Stimulated activated CD4-positive, alpha-beta T cell treated with anti-CD3 and anti-CD28 coated beads, Interleukin-4, amount 100 ng/mL, for 4 hours (primary cell): ENCODE data around the gene UBE2G2.

Source experiments
- DNase-seq, 2 experiments: peaks; one replicate each; pipeline ENCODE4 v3.0.0-alpha.2; 2020

UBE2G2 gene, protein sequence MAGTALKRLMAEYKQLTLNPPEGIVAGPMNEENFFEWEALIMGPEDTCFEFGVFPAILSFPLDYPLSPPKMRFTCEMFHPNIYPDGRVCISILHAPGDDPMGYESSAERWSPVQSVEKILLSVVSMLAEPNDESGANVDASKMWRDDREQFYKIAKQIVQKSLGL

DNA sequence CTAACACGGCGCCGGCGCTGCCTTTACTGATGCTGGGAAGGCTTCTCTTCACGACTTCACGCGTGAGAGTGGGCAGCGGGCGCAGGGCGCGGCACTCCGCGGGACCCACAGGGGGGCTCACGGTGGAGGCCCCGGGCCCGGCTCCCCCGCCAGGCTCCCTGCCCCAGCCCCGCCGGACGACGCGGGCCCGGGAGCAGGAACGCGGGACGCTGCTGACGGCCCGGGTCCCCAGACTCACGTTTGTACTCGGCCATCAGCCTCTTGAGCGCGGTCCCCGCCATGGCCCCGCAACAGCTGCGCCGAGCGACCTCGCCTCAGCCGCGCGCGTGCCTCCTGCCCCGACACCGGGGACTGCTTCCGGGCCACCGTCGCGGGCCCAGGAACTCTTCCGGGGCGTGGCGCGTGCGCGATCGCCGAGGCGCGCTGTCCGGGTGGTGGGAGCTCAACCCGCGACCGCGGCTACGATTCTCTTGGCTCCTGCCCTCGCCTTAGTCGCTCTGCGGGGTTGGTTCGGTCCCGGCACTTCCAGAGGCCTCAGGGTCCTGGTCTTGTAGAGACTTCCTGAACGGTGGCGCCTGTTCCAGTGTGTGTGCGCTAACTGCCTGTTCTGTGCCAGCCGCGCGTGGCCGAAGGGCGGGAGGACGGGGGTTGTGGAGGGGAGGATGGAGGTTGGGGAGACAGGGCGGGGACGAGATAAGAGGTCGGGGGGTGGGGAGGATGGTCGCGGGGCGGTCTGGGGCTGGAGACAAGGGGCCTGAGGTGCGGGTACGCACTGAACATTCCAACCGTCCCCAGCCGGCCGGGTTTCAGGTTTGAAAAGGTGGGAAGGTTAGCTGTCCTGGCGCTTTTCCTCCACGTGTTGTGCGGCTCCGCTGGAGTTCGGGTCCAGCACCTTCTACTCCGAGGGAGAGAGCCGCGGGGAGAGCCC, at the start of gene UBE2G2:
Gene UBE2G2, minus strand, starts transcription at position 353 of the 928 bp plus-strand sequence. Its CDS starts 72 bp downstream, at position 281.
- DNase-seq: peak; percentile 83 to 89

DNA sequence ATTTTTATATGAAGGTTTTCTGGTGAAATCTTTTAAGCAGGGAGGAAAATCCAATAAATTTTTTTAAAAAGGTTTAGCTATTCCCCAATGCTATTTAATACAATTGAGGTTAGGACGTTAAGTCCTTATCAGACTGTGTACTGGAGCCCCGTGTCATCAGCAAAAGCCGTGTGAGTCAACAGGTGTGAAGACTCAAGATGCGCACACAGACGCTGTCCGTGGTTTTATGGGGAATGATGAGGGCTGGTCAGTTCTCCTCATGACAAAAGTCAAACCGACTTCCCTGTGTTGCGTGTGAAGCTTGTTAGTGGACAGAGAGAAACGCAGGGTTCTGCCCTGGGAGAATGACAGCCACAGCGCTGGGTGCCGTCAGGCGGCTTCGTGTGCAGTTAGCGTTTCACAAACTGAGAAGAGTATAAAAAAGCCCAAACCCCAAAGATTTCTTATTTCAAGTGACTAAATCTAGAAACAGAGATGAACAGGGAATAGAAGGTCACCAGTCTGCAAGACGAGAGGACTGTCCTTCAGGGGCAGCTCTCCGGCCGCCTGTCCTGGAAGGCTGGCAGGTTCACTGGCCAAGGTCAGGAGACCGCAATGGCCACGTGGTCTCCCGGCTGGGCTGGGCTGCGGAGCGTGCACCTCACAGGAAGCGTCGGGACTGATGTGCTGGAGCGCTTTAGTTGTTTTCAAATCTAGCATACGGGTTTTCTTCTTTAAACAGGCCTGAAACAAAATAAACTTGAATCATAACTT, 49.5 kb upstream of the UBE2G2 start:
- DNase-seq: no peak

DNA sequence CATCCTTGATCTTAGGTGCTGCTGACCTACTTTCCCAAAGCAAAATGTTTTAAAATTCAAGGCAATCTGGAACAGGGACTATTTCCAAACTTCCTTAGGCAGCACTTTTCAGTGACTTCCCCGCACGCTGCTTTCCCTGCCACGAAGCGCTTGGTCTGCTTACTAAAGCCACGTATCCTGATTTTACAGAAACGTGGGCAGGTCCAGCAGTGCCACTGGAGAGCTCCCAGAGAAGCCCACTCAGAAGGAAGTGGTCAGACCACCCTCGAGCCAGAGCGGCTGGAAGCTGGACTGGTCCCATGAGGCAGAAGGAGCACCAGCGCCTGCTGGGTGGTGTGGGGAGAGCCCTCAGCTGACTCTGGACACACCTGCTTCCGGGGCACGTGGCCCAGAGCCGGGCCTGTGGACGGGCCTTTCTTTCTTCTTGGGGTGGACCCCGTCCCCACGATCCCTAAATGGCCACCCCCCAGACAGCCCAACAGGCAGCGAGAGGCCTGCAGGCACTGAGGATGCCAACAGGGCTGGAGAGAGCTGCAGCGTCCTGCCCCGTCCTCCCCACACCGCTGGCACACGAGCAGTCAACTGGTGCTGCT, 48.7 kb upstream of the UBE2G2 start:
- no peak for DNase-seq

DNA sequence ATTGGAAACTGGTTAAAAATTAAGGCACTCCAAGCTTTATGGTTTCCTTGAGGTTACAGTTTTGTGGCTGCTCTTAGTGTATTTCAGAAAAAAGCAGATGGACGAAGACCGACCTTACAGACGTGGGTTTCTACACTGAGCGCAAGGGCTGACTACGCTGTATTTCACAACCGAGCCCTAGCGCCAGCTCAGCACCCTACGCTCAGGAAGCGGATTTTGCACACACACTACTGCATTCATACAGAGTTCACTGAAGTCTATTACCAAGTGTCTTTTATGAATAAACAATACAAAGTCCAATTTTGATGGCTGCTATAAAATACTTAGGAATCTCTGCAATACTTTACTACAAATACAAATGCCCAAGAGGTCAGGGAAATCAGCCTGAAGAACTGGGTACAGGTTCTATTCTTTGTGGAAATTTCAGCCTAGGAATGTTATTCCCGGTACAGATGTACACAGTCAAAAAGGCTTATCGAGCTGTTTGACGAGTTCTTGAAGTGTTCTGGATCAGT, 48.1 kb upstream of the UBE2G2 start:
- DNase-seq: no peak

DNA sequence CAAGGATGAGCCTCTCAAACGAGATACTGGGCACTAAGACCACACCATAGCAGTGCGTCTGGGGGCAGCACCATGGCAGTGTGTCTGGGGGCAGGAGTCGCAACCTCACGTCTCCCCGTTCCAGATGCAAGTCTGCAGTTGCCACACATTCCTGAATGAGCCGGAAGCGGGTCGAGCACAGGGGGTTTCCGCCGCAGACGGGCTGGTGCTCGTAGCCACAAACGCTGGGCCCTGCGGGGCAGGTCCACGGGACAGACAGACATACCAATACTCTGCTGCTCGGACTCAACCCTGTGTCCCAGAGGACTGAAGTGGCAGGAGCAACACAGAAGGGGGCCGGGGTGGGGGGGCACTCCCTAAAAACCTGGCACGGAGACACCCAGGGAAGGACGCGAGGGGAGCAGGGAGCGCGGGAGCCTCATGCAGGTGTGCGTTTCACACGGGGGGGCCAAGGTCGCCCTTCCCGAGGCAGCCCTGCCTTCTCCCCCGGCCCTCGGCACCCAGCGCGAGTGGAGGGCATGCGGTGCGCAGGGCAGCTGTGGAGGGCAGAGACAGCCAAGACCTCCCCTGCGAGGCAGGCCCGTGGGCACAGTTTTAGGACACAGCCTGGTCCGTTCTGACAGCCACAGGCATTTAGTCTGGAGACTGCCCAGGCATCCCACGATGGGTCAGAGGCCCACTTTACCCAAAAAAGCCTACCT, 47.4 kb upstream of the UBE2G2 start:
- DNase-seq: no peak

DNA sequence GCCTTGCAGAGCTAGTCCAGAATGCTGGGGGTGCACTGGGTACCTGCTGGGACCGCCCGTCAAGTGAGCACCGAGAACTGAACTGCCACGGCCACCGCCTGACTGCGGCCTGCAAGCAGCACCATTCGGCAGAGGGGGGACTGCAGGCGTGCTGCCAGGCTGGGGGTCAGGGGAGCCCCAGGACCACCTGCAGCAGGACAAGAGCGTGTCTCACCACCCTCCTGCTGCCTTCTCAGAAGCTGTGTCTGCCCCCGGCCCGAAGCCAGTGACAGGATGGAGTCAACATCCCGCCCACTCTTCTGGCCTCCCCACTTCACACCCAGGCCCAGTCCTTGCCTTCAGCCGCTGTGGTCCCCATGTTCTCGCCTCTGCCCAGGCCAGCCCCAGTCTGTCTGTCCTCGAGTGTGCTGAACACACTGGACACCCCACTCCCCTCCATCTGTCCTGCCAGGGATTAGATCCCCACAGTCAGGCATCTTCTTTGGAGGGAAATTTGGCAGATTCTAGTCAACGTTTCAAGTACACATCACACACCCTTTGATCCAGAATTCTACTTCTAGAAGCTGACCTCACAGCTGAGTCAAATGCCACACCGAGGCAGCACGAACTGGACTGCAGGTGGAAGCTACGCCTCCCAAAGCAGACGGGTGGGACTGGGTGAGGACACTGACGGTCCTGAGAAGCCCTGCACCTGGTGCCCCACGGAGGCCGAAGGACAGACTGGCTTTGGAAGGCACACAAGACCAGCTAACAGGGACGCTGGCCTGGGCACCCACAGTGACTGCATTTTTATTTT, 45.8 kb upstream of the UBE2G2 start:
- no peak for DNase-seq

DNA sequence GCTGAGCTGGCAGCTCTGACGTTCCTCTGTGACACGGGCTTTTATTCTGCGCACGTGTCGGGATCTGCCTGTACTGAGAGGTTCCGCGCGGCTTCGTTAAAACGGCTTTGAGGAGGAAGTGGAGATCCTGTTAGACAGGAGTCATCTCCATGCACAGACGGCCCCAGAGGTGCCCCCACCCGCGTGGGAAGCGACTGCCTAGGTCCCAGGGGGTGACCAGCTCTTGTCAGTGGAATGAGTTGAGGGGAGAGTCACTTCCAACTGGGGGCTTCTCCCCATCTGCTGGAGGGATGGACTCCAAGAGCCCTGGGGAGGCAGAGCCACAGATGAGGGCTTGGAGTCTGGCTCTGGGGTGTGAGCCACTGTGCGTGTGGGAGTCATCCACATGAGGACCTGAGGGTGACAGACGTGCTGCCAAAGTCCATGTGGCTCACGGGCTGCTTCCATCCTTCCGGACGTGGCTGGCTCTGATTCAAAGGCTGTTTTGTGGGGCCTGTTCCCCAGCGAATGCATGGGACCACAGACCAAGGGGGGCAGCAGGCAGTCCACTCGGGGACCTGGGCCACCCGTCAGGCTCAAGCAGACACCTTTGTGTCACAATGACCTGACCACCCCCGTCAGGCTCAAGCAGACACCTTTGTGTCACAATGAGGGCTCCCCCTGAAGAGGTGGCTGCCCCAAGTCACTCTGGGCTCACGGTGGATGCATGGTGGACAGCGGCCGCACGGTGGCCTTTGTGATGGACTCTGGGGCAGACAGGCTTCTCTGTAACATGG, 45.1 kb upstream of the UBE2G2 start:
- DNase-seq: peak; percentile 33 to 51

DNA sequence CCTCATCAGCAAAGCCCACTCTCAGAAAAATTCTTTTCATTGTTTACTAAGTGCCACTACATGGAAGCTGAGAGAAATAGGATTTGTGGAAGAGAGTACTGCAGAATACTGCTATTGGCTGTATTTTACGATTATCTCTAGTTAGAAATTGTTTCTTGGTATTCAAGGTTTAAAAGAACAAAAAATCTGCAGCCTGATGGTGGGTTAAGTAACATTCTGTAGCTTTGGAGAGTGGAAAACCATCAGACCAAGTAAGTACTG, 44.5 kb upstream of the UBE2G2 start:
- DNase-seq: no peak

DNA sequence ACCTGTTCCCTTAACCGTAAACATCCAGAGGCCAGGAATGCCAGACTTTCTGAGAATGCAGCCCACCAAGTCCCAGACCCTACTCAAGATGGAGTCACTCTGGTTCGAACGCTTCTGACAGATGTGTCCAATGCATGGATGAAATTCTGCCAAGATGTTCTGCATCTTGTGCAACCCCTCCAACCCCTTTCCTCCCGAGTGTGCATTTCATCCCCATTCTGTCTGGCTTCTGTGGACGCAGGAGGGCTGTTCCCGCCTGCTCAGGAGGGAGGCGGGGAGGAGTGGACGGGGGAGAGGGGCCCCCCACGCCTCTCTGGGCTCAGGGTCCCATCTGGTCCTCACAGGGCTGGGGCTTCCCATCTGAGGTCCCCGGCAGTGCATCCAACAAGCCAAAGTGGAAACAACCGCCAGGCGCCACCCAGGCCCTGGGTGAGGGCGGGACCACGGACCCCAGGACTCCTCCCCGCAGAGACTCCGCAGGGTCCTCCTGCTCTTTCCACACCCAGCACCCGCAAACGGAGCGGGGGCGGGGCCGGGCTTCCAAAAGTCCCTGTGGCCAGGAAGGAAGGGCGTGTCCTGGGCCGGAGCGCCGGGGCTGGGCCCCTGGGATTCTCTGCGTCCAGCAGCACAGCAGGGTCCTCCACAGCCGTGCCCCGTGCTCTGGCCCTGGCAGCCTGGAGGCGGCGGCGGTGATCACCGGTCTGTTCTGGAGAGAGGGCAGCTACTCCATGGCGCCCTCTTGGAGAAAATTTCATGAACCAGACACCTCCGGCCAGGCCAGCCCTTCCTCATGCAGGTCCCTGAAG, 44.0 kb upstream of the UBE2G2 start:
- peak; percentile 27 to 50 for DNase-seq

DNA sequence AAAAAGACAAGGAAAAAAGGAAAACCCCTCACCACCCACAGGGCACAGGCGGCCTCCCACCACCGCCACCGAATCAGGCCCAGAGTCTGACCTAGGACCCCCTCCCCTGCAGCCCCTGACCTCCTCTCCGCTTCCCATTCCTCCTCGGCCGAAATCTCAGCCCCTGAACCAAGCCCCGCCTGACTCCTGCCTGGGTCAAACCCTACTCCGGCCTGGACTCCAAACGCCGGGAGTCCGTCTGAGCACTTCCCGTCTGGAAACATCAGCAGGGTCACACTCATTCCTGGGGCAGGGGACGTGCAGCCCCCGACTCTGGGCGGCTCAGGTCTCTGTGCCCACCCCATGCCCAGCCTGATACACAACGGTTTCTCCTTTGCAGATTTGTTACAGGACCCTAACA, 42.6 kb upstream of the UBE2G2 start:
- no peak for DNase-seq

DNA sequence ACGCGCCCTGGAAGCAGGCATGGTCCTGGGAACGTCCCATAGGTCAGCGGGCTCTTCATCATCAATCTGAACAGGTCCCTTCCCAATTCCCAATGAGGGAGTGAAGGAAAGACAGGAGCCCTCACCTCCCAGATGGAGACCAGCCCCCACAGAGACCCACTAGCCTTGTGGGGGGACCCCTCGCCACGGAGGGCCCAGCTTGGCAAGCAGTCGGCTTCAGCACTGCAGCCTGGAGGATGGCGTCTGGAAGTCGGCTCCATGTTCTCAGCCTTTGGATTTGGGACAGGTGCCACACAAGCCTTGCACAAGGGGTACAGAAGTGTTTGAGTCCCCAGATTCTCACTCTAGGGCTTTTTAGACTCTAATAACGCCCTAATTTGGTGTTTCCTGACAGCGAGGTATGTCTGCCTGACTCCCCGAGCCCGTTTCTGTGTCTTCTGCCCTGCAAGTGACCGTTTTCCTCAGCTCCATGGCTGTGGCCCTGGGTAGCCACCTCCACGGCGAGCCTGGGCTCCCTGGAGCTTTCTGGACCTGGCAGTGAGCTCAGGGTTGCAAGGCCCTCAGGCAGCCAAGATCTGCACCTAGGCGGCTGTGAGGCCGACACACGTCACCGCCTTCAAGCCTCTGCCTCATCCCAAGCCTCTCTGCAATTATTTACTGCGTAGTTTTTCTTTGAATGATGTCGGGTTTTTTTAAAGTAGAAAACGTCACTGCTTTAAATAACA, 41.3 kb upstream of the UBE2G2 start:
- no peak for DNase-seq

DNA sequence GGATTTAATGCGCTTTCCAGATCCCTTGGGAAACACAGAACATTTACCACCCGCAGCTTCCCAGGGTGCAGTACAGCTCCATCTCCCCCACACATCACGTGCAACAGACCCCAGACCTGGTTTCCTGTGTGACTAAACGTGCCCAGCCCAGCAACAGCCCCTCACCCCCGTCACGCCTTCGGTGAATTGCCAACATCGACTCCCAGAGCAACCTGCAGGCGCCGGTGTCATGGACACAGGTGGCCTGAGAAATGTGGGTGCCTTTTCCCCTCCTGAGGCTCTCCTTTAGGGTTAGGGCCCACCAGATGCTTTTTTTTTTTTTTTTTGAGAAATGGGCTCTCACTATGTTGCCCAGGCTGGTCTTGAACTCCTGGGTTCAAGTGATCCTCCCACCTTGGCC, 40.5 kb upstream of the UBE2G2 start:
- DNase-seq: no peak

DNA sequence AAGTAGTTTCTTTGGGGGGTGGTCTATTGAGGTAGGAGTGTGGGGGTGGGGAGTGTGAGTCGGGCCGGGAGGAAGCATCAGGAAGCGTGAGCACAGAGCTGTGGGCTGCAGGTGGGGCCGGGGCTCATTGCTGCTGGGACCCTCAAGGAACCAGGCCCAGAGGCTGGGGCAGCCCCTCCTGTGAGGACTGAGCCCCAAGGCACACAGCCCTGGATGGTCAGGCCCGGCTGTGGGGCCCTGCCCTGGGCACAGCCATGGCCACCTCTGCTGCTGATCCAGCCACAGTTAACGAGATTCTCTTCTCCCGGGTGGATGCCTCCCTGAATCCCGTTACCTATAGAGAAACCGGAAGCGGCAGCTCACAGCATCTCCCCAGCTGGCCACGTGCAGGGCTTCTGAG, 39.2 kb upstream of the UBE2G2 start:
- no peak for DNase-seq

DNA sequence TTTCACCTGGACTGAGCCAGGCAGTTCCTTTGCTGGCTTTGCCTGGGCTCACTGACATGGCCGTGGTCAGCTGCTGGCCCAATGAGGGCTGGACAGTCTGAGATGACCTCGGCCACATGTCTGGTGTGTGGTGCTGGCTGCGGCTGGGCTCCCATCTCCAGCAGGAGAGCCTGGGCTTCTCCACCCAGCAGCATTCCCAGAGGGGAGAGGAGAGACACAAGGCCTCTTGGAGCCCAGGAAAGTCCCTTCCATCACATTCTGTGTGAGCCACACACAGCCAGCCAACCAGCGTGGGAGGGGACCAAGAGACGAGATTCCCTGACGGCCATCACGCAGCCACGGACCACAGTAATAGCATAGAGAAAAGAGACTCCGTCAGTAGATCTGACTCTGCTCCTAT, 37.3 kb upstream of the UBE2G2 start:
- DNase-seq: no peak

DNA sequence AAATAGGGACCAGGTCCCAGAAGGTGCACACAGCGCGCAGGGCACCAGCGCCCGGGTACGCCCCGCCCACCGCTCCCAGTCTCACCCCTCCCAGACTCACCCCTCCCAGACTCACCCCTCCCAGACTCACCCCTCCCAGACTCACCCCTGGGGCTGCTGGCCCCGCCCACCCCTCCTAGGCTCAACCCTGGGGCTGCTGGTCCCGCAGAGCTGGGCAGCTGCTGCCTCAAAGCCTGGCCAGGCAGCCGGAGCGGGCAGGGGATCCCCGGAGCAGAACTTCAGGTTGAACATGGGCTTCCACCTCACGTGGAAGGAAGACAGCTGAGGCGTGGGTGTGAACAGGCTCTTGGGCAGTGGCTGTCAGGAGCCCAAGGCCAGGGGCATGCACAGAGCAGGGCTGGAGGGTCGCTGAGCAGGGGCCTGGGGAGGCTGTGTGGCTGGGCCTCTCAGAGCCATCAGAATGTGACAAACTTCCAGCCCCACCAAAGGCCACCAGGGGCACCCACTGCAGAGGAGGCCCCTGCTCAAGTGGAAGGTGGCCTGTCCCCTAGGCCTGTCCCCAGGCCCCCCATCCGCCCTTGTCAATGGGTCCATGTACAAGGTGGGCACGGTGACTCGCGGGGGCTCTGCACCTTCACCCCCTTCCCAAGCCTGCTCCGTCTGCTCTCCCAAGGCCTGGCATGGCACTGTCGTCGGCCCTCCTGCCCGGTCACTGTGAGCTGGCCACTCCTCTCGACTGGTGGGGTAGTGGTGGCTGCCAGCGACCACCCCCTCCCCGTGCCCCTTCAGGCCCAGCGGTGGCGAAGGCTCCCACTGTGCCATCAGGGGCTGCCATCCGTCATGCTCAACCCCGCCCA, 36.6 kb upstream of the UBE2G2 start:
- DNase-seq: no peak

DNA sequence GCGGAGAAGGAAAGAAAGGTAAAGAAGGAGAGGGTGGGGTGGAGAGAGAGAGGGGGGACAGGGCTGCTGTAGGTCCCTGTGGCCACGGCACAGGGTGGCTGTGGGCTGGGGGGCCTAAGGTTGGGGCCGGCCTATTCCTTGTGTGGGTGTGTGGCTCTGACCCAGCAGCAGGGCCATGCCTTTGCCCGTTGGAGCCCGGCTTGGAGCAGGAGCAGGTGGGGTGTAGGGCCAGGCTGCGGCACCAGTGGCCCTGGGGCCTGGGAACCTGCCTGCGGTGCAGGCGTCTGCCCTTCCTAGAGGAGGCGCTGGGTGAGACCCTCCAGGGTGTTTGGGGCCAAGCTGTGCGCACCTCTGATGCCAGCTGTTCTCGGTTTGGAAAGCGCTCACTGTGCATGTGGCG, 35.9 kb upstream of the UBE2G2 start:
- no peak for DNase-seq

DNA sequence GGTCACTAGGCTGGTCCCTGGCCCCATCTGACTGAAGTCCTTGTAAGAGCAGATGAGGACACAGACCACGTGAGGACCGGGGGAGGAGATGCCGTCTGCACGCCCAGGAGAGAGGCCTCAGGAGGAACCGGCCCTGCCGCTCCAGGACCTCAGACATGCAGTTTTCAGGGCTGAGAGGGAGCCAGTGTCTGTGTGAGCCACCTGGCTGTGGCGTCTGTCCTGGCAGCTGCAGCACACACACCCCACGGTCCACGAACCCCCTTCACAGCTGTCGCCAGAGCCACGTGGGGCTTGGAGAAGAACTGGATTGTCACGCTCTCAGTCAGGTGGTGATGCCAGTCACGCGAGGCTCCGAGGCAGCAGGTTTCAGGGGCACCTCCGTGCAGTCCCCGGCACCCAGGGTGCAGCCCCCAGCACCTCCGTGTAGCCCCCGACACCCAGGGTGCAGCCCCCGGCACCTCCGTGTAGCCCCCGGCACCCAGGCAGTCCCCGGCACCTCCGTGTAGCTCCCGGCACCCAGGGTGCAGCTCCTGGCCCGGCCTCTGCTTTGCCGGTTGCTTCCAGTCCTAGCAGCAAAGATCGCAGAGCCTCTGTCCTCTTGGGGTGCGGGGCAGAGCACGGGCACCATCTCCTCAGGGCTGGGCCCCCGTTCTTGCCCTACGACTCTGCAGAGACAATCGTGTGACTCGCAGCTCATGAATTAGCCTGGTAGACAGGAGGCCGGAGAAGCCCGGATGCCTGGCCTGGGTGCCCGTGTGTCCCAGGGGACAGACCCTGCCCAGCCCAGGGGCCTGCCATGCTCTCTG, 35.2 kb upstream of the UBE2G2 start:
- no peak for DNase-seq

DNA sequence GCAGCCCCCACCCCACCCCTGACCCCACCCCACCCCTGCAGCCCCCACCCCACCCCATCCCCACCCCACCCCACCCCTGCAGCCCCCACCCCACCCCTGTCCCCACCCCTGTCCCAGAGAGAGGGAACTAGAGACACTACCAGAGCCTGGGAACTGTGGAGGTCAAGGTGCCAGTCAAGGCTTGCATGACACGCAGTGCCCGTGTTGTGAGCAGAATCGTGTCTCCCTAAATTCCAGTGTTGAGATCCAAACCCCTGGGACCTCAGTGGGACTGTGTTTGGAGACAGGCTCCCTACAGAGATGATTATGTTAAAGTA, 34.7 kb upstream of the UBE2G2 start:
- DNase-seq: no peak
